GM19025 (cell line): Measurements from ENCODE around the gene ZNF831.

Source experiments
- ATAC-seq: cut with Tn5 transposase; IDR thresholded peaks from one replicate; pipeline ENCODE4 v1.9.1; 2021; ENCODE audit warnings: mild to moderate bottlenecking, low read depth, moderate library complexity; ENCODE audit not compliant: unreplicated experiment

The ZNF831 gene

GRCh38 chr20:59163631-59164530 lies at the start of gene ZNF831:
TSS of gene ZNF831 (plus strand) at chr20:59163821. CDS start at chr20:59191020, 27,199 bp downstream.
- ATAC-seq: no peak

GRCh38 chr20:59117526-59117925 lies 46.1 kb upstream of the ZNF831 start:
- ATAC-seq: no peak

- ATAC-seq: no peak
These were observed 44.8 kb upstream of the ZNF831 start for GRCh38 chr20:59118855-59119254.

DNA sequence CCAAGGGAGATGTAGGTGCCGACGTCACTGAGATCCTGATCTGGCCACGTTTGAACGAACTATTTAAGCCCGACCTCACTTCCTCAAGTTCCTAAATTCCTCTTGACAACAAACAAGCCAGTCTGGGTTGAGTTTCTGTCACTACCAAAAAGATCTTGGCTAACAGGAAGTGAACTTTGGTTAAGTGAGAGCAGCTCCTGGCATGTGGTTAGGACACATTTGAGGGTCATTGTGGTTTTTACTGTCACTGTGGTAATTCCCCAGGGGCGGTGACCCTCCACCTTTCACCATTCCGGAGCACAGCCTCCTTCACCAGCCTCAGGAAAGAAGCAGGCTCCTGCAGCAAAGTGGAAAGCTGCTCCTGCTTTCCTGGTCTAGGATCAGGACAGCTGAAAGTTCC lies 43.1 kb upstream of the ZNF831 start:
- ATAC-seq: no peak

DNA sequence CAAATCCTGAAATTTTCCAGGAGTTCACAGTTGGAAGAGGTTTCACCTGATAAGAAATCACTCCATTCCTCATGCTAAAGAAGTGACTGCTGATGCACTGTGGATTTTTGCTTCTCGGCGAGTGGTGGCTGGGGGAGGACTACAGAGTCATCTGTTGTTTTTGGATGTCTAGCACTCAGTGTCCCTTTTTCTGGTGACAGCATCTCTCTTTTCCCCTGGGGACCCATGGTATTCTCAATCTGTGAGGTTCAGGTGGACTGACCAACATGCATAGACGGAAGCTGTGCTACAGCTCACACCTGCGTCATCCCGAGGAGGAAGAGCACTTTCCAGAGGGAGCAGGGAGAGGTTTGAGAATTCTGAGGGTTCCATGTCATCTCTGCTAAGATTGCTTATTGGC lies 42.7 kb upstream of the ZNF831 start:
- ATAC-seq: no peak

- ATAC-seq: no peak
These were observed 41.7 kb upstream of the ZNF831 start for GRCh38 chr20:59121714-59122565.

GRCh38 chr20:59122566-59122919 lies 41.1 kb upstream of the ZNF831 start:
- no peak for ATAC-seq

GRCh38 chr20:59123011-59123677 lies 40.5 kb upstream of the ZNF831 start:
- no peak for ATAC-seq

DNA sequence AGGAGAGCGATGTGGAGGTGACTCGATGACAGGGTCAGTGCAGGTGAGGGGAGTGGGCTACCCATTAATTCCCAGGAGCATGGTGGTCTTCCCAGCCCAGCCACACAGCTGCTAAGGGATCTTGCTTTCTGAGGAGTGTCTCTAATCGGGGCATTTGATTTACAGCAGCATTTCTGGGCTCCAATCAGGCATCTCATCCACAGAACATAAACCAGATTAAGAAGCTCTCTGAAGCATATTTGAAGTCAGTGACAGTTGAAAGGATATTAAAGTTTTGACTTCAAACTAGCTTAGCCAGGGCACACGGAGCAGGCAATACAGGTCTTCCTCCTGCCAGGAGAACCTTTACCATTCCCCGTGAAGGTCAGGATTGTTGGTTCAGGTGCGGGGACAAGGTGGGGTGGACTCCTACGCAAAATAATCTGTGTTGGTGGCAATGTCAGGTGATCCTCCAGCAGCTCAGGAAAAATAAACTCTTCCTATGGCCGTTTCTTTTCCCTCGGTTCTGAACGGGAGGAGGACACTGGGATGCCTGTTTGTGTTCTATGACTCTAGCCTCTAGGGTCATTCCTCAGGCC lies 39.9 kb upstream of the ZNF831 start:
- ATAC-seq: no peak

- no peak for ATAC-seq
These were observed 39.2 kb upstream of the ZNF831 start for GRCh38 chr20:59124296-59125029.

GRCh38 chr20:59125332-59125731 lies 38.3 kb upstream of the ZNF831 start:
- ATAC-seq: no peak

DNA sequence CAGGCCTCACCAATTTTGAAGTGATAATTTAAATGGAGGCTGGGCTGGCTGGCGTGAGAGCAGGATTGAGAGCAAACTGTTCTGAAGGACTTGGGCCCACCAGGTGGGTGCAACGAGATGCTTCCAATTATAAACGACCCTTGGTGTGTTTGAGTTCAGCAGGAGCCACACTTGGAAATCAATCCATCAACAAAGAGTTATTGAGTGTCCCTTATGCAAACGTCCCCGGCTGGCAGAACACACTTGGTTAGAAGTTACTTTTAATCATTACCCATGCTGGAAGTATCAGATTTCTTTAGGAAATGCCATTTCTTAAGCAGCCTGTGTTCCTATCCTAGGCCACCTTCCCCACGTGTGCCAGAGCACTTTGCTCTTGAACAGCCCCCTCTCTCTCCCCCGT lies 37.8 kb upstream of the ZNF831 start:
- no peak for ATAC-seq

GRCh38 chr20:59127839-59128238 lies 35.8 kb upstream of the ZNF831 start:
- no peak for ATAC-seq

DNA sequence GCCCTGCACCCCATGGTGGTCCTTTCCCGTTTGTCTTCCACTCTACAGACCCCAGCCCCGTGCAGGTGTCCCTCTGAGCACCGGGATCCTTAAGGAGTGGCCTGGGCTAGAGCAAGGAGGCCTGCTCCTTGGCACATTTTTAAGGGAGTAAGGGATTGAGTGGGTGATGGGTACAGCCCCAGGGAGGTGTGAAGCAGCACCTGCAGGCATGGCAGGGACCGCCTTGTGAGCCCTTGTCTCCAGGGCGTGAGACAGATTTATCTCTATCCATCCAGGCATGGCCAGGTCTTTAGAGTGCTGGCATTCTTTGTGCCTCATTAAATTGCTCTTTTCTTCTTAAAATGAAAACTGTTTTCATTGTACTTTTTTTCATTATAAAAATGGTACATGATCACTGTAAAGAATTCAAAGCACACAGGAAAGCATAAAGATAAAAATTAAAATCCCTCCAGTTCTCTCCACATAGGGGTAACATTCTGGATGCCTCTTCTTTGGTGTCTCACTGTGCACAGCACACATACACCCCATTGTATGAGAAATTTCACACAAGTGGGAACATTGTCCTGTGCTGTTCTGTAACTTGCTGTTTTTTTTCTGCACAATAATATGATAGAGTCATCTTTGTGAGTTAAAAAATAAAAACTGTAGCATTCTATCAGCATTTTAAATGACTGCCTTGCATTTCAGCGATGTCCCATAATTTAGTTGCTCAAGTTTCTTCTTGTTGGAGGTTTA lies 31.9 kb upstream of the ZNF831 start:
- no peak for ATAC-seq

DNA sequence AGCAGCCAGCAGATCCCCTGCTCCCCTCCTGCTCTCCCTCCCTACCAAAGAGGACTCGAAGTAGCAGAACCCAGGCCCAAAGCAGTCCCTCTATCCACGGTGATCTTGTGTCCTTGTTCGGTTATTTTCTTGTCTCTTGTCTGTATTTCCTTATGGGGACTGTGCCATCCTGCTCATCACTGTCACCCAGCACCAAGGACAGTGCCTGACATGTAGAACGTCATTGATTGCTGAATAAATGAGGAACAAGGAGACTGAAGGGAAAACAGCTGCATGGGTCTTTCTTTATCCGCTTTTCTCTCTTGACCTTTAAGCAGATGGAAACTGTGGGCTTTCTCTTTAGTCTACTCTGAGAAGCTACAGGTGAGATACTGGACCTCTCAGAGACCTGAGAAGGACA lies 29.4 kb upstream of the ZNF831 start:
- no peak for ATAC-seq

GRCh38 chr20:59135093-59135492 lies 28.5 kb upstream of the ZNF831 start:
- ATAC-seq: no peak

DNA sequence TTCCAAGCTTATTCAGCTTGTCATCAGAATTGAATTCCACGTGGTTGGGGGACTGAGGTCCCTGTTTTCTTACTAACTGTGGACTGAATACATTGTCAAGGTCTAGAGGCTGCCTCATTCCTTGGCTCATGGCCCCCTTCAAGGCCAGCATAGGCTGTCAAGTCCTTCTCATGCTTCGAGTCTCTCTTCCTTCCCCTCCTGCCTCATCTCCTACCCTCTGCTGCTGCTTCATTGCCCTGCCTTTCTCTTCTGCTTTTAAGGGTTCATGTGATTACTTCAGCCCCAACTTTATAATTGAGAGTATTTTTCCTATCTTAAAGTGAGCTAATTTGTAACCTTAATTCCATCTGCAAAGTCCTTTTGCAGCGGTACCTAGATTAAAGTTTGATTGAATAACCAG lies 27.6 kb upstream of the ZNF831 start:
- ATAC-seq: no peak

DNA sequence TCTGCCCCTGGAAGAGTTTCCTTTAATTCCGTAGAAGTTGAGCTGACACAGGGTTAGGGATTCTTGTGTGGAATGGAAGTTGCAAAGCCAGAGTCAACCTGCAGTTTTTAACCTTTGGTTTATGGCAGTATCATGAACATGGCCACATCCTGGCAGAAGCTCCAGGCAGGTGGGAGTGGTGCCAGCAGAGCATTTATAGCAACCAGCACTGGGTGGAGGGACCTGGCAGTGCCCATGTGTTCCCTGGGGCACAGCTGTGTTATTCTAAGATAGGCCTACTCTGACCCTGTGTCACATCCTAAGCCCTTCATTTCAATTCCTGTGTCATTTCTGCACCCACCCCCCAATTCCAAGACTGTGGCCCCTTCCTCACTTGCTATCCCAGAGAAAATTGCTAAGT lies 26.1 kb upstream of the ZNF831 start:
- ATAC-seq: no peak

DNA sequence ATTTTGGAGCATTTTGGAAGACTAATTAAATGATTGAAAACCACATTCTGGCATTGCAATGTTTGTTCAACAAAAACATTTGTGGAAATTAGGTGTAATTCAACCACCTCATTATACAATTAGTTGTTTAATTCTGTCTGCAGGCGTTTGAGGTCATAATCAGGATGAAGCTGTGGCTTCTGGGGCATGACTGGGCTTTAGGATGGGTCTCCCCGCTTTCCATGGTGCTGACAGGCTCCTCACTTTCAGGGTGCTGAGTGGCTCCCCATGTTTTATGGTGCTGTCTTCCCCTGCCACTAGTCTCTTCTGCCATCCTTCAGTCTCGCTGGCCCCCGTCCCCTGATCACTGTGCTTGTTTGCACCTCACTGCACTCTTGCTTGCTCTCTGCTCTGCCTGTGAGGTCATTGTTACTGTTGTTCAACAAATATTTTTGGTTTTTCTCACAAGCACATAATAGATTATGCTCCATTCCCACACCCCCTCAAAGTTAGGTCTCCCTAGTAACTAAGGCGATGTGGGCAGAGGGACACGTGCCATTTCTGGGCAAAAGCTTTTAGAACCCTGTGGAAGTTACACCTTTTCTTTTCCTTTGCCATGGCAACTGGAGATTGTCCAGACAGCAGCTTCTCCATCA lies 25.4 kb upstream of the ZNF831 start:
- ATAC-seq: no peak
